HG03039 (cell line): ENCODE data around the gene N4BP2L1.

Source experiments
- ATAC-seq: cut with Tn5 transposase; IDR thresholded peaks from one replicate; pipeline ENCODE4 v1.9.1; 2021; ENCODE audit warnings: mild to moderate bottlenecking, moderate library complexity; ENCODE audit not compliant: unreplicated experiment

The N4BP2L1 gene

DNA sequence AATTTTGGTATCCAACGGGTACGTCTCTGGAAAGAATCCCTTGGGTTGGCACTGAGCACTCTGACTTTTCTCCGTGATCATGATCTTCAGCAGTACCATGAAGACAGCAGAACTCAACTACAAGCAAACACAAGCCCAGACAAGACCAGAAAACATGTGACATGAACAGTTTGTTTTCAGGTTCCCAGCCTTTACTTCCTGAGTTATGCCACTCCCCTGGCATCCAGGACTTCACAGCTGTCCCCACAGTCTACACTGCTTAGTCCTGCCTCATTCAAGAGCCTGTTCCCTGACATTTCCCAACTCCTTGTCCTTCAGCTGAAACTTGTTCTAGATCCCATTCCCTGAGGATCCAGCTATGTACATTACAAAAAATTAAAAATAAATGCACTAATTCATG lies 4.9 kb upstream of the N4BP2L1 start:
- no peak for ATAC-seq

DNA sequence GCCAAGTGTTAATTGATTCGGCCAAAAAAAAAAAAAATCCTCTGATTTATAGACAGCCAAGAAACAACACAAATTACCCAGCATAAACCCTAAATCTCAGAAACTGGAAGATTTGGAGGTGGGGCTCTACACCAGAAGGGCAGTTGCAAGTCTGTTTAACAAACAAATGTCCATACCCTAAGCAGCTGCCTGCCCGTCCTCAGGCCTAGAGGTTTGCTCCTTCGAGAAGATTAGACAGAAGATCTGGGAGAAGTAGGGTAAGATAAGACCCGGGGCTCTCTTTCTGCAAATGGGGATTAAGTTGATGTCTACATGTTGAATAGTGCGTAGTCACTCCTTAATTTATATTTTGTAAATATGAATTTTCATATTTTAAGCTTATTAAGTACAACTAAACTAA lies 3.4 kb upstream of the N4BP2L1 start:
- no peak for ATAC-seq

DNA sequence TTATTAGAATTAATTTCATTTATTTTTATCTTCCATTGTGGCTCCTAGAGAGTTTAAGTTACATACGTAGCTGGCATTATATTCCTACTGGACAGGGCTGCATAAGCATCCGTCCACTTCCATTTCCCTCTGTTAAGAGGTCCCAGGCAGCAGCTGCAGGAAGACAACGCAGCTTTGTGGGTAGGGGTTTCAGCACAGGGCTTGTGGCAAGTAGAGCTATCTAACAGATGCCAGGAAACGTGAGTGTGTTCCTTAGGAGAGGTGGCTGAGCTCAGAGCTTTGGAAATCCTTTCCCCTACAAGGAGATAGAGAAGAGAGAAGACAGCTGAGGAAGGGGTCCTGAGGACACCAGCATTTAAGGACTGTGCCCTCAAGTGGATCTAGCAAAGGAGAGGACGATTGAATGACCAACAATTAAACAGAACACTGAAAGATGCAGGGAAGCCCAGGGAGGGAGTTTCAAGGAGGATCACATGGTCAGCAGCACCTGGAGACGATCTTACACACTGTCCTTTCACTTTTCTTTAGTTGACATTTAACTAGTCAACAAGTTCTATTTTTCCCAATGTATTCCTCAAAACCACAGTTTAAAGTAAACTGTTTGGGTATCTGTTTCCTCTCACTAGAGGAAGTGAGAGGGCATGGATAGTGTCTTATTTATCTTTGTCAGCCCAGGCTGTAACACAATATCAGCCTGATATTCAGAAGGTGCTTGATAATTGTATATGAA lies 2.3 kb upstream of the N4BP2L1 start:
- no peak for ATAC-seq

DNA sequence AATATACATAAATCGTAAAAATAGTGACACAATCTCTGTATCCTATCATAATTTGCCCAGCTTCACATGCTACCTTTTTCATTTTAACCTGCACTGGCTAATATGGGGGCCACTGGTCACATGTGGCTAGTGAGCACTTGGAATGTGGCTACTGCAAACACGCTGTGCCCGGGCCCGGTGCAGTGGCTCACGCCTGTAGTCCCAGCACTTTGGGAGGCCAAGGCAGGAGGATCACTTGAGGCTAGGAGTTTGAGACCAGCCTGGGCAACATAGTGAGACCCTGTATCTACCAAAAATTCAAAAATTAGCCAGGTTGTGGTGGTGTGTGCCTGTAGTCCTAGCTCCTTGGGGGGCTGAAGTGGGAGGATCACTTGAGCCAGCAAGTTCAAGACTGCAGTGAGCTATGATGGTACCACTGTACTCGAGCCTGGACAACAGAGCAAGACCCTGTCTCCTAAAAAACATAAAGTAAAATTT lies 1.5 kb upstream of the N4BP2L1 start:
- no peak for ATAC-seq

DNA sequence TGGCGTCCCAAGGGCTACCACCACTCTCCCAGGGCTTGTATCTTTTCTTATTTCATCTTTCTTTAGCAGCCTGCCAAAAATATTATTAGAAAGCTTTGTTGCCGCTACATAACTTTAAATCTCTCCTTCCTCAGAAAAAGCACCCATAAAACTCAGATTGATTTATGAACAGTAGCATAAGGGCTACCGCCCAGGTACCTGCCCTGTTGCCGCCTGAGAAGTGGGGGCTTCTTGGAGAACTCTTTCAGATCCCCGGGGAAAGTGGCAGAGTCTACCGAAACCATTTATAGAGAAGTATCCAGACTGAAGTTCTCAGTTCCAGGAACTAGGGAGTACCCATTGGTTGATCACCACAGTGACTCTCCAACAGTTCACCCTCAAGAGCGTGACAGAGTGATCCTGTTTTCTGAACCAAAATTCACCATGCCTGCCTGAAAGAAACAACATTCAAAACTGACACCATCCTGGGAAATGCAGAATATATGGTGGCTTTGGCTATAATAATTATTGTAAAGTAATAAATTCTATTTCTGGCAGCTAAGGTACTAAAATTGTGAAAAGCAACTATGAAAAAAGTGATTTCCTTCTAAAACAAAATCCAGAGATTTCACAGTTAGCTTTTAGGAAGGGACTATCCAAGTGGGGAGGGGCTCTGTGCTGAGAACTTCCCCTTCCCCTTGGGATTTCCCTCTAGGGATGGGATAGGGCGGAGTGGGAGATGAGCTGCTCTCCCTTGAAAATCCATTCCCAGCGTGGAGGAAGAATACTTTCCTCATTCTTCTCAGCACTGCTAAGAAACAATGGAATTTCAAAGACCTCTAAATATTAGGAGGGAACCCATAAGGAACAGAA lies 877 bp upstream of the N4BP2L1 start:
- ATAC-seq, result no peak

DNA sequence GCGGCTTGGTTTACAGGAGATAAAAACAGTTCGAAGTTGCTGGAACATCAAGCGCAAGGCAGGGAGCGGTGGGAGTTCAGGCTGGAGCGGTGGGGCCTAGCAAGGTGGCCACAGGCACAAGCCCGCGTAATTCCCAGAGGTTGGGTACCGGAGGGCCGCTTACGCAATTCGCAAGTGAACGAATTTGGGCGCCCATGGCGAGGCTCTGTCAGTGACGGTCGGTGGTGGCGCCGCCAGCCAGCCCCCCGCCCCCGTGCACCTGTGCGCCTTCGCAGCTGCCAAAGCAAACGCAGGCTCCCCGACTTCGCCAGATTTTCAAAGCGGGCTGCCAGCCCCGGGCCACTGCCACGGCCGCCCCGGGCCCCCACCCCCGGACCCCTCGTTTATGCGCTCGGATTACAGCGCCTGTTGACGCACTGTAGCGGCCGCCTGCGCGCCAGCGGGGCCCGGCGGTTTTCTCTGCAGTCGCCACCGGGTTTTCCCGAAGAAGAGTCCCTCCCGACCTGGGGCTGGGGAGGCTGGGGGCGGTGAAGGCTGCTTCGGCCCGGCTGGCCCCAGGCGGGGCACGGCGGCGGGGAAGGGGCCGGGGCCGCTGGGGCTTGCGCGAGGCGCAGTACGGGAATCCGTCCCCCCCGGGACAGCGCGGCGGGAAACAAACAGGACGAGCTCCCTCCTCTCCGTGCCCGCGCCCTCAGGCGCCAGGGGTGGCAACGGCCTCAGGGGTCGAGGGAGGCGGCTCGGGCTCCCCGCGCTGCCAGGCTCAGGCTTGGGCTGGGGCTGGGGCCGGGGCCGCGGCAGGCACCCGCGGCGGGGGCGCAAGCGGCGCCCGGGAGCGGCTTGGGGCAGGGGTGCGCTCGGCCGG lies 709 bp downstream of the N4BP2L1 start:
- peak; percentile 22 for ATAC-seq

DNA sequence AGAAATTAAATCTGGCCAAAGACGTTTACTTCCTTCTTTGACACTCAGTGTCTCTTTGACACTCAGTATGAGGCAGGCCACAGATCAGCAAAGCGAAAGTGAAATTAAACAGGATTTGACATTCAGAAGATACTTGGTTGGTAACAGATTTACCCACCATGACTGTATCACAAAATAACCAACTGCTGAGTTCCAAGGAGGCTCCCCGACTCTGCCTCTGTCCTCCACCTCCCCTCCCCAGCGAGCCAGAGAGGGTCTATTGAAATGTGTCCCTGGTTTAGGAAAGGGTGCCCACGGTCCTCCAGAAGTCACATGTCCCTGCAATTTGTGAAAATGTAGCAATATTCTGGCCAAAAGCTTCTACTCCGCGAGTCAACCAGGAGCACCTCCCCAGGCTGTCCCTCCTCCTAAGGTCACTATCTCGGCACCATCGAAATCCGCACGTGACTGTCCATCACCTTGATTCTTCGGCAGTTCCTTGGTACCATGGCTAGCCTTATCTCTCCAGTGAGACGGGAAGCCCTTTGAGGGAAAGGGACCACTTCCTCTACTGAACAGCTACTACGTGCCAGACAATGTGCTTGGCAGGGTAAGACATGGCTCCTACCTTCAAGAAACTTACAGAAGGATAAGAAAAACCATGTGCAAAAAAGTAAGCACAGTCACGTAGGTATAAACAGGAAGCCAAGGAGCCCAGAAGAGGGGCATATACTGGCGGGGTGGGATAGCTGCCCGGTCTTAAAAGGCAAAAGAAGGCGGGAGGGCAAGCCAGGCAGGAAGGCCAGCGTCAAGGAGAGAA lies 1.5 kb downstream of the N4BP2L1 start:
- peak; percentile 29 for ATAC-seq

DNA sequence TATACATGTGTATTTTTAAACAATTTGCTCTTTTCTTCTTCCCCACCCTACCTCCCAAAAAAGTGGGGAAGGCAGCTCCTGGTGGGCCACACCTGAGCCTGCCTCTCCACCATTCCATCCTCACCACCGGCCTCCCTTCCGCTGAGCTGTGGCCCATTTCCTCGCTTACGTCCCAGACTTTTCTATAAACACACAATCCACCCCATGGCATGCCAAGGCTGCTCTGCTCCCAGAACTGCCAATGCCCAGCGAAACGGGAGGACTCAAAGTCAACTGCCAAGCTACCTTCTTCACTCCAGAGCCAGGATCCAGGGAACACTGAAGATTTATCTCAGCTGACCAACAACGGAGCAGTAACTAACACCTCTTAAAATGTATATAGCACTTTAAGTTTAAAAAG lies 2.8 kb downstream of the N4BP2L1 start:
- no peak for ATAC-seq

DNA sequence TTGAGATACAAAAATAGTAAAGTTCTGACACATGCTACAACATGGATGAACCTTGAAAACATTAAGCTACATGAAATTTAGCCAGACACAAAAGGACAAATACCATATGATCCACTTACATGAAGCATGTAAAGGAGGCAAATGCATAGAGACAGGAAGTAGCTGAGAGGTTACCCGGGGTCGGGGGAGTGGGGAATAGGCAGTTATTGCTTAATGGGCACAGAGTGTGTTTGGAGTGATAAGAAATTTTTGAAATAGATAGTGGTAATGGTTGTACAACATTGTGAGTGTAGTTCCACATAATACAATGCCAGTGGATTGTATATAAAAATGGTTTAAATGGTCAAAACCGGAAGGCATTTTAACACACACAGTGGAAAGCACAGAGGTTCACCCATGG lies 4.3 kb downstream of the N4BP2L1 start:
- ATAC-seq, result no peak

DNA sequence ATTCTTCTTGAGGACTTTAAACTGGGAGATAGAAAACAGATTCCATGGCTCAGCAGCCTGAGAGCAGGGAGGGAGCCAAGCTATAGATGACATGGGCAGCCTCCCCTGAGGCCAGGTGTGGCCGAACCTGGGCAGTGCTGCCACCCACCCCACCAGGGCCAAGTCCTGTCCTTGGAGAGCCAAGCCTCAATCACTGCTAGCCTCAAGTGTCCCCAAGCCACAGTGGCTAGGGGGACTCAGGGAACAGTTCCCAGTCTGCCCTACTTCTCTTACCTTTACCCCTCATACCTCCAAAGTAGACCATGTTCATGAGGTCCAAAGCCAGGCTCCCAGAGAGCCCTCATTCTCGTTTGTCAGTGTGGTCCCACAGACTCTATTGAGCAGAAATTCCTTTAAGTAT lies 8.1 kb downstream of the N4BP2L1 start:
- ATAC-seq, result no peak

DNA sequence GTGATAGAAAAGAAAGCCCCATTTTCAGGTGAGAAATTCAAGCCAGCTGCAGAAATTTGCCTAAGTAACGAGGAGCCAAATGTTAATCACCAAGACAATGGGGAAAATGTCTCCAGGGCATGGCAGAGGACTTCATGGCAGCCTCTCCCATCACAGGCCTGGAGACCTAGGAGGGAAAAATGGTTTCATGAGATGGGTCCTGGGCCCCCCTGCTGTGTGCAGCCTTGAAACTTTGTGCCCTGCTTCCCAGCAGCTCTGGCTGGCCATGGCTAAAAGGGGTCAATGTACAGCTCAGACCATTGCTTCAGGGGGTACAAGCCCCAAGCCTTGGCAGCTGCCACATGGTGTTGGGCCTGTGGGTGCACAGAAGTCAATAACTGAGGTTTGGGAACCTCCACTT lies 9.9 kb downstream of the N4BP2L1 start:
- ATAC-seq, result no peak

DNA sequence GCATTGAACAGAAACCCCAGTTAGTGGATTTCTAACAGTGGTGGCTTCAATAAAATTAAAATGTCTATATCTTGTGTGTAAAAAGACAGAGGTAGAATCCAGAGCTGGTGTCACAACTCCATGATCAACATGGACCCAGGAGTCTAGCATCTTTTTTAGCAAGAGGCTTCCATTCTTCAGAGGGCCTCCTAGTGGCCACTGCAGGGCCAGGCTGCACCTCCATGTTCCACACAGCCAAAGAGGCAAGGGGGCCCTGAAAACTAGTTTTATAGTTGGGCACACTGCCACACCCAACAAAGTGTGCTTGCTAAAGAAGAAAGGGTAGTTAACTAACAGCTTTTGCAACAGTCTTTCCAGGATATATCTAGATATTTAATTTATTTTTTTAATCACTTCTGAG lies 12.9 kb downstream of the N4BP2L1 start:
- ATAC-seq, result no peak

DNA sequence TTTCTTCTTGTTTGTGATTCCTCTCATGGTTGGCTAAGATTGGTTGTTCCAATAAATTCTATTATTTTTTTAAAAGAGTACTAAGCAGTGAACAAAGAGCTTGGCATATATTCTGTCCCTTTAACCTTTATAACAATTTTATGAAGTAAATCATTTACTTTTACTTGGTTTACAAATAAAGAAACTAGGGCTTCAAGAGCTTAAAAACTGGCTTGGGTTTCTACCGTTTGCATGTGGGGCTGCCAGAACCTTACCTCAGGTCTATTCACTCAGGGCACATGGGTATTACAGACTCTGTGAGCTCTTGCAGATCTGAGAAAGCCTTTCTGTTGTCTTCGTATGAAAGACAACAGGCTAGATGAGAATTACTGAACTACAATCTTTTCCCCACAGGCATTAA lies 13.3 kb downstream of the N4BP2L1 start:
- ATAC-seq, result no peak

DNA sequence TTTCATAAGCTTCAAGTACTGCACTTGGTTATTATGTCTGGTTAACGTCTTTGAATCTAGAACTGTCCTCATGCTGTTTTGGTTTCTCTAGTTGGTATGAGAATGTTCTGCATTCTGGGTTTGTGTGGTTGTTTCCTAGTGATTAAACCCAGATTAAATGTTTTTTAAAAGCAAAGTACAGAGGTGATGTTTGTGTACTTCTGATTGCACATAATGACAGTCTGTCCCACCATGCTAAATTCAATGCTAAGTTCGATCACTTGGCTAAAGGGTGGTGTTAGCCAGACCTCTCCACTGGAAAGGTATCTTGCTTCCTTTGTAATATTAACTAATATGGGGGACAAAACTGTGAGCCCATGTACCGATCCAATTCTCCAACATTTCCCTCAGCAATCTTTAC lies 14.6 kb downstream of the N4BP2L1 start:
- ATAC-seq, result no peak

DNA sequence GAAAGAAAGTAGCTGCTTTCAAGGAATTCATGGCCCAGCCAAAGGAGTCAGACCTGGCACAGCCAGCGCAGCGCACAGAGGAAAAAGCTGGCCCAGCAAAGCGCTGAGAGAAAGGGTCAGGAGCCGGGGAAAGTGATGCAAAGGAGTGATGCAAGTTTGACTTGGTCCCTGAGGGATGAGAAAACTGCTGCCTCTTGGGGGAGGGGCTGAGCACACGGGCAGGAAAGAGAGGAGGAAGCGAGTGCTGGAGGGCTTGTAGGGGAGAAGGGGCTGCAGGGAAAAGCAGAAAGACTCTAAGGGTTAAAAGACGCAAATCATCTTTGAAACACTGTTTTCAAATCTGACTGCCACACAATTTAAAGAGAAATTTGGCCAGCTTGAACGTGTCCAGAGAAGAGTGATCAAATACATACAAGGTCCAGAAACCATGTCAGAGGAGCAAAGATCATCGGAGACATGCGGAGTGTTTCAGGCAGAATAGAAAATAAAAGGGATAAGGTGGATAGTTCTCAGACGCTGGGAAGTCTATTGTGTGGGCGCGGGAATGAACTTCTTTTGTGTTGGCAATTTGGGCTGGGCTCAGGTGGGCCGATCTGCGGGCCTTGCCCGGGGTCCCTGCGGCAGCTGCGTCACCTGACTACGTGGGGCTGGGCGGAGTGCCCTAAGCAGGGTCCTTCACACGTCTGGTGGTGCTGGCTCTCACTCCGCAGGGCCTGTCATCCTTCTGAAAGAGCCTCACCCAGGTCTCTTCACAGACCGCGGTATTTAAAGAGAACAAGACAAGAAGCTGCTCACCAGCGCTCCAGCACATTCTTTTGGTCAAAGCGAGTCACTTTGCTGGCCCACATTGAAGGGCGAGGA lies 18.1 kb downstream of the N4BP2L1 start:
- no peak for ATAC-seq

DNA sequence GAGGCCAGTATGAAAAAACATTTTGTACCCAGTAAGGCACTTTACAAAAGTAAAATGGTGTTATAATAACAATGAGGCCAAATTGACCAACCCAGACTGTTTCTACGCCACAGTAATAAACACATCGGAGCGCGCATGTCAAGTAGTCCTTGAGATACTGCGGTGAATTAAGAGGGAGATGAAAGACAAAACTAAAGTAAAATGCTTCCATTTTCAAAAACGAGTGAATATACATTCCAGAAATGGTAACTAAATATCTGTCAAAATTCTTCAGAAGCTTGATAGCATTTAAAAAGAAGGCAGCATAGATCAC lies 19.0 kb downstream of the N4BP2L1 start:
- no peak for ATAC-seq

DNA sequence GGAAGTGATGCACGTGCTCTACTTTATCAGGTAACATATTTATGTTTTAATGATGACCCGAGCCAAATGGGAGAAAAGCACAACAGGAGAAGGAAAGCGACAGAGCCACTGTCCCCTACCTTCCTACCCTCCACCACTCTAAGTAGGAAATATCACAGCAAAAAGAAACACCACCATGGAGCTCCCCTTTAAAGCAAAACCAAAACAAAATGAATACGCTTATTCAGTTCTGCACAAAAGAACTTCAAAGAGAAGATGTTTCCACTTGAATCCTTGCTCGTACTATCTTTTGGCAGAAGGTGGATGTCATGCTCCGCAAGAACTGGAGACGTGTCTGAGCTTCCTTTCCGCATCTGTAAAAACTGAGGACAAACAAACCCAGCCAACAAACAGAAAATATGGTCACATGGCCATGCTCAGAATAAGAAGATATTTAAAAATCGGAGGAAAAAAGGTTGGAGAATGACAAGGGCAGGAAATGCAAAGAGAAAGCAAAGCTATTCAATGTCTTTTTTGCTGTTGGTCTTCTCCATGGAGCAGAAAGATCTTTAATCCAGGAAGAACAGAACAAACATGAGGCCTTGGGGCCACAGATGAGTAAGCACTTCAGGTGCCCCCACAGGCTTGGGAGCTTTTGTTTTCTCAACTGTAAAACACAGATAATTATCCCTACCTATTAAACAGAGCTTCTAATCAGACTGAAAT lies 19.5 kb downstream of the N4BP2L1 start:
- no peak for ATAC-seq

DNA sequence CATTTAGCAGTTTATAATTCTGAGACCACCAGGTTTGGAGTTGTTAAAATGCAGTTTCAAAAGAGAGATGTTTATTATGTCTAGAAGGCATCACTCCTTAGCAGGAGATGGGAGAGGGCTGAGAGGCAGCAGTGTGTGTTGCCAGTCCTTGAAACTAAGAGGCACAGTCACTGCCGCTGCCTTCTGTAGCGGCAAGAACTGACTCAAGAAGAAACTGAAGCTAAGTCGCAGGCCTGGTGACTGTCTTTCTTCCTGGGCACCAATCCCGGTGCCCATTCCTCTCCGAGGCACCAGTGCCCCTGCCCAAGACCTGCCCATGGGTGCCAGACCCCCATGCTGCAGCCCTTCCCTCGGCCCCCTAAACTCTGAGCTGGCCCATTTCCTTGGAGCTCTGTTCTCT lies 20.1 kb downstream of the N4BP2L1 start:
- ATAC-seq, result no peak

DNA sequence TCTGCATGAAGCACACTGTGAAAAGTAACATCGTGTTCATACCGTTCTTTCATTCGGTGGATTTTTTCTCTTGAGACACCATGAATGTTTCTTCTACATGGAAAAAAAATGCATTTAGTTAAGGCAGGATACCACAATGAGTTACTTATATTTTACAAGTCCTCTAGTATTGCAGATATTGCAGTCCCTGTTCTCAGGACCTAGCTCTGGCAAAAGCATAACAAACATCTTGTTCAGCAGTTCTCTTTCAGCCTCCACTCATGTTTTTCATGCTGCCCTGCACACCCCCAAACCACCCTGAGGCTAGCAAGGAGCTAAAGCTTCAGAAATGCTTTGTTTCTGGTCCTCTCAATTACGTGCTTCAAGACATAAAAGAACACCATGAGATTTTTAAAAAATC lies 24.8 kb downstream of the N4BP2L1 start:
- ATAC-seq, result no peak
